HG02840 (cell line): ENCODE measurements around the gene MAML3.

Source experiments
- ATAC-seq: cut with Tn5 transposase; IDR thresholded peaks from one replicate; pipeline ENCODE4 v1.9.1; 2021; ENCODE audit warnings: mild to moderate bottlenecking, moderate library complexity, moderate number of reproducible peaks; ENCODE audit not compliant: unreplicated experiment, low FRiP score

The MAML3 gene

GRCh38 chr4:140153718-140154571 lies at the start of gene MAML3:
Gene MAML3 (minus strand): TSS chr4:140154184. CDS start chr4:140153327, 857 bp downstream.
- no peak for ATAC-seq

DNA sequence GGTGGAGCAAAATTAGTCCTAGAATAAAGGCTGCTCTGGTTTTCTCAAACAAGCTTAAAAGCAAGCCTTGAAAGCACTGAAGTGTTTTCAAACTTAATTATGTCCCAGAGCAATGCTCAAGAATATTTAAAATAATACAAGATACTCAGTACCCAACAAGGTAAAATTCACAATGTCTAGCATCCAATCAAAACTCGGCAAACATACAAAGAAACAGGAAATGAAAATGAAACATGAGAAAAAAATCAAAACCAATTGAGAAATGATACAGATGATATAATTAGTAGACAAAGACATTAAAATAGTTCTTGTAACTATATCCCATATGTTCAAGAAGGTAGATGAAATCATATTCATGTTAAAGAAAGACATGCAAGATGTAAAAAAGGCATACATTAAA lies 45.0 kb upstream of the MAML3 start:
- no peak for ATAC-seq

DNA sequence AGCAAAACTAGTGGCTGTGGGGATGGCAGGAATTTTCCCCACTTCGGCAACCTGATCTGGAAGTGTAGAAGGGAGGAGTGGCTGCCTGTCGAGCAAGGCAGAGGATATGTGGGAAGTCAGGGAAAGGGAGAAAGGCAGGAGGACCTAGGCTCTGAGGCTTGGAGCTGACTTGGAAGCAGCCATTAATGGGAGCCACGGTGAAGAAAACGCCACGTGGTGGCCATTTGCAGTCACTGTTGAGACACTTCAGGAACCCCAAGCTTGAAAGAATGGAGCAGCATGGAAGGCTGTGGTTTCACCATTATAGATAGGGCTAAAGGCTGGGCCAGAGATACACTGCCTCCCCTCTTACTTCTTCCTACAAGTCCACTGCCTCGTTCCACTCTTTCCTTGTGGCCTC lies 41.8 kb upstream of the MAML3 start:
- ATAC-seq, result no peak

- no peak for ATAC-seq
These were observed 35.8 kb upstream of the MAML3 start for GRCh38 chr4:140189805-140190204.

GRCh38 chr4:140188975-140189374 lies 35.0 kb upstream of the MAML3 start:
- ATAC-seq, result no peak

- ATAC-seq, result no peak
These were observed 33.3 kb upstream of the MAML3 start for GRCh38 chr4:140187316-140187695.

GRCh38 chr4:140186651-140187315 lies 32.8 kb upstream of the MAML3 start:
- ATAC-seq, result no peak

- no peak for ATAC-seq
These were observed 32.1 kb upstream of the MAML3 start for GRCh38 chr4:140186082-140186438.

GRCh38 chr4:140185412-140186081 lies 31.6 kb upstream of the MAML3 start:
- ATAC-seq, result no peak

DNA sequence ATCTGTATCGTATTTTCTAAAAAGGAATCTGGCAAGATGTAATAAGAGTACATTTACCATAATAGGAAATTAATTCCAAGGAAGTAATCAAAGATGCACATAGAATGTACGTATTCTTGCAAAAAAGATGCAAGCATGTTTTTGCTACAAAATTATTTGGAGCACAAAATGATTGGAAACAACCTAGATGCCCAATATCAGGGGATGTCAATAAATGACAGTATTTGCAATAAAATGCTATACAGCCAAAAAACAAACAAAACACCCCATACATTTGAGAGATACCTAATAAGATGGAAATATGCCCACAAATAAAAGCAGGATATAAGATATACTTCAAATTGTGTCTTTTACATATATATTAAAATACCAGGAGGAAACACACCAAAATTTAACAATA lies 29.3 kb upstream of the MAML3 start:
- ATAC-seq, result no peak

- ATAC-seq, result no peak
These were observed 26.6 kb upstream of the MAML3 start for GRCh38 chr4:140180577-140180976.

DNA sequence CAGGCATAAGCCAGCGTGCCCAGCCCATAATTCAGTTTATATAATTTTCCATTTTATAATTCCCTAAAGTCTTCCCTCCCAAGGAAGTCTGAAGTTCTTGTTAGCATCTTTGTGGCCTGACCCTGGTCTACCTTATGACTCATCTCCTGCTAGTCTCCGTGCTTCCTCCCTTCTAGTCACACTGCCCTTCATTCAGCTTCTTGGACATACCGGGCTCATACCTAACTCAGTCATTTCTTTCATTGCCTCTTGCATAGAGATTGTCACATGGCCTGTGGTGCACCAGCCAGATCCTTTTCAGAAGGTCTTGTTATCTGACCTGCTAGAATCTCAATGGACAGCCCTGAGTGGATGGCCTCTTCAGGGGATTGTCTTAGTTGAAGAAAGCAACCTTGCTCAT lies 22.8 kb upstream of the MAML3 start:
- ATAC-seq, result no peak

DNA sequence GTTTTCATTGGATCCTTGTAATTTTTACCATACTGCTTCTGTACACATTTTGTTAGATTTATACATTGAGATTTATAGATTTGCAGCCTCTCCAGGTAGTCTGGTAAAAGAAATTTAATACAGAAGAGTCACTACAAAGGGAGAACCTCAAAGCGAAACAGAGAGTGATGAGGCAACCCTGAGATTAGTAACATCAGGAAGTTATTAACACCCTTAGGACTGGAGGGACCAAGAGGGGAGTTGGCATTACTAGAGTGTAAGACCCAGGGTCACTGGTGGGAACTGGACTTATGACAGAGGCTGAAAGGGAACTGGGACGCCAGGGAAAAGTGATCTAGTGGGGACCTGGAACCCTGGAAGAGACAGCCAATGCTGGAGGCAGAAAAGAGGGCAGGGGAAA lies 20.6 kb upstream of the MAML3 start:
- ATAC-seq, result no peak

DNA sequence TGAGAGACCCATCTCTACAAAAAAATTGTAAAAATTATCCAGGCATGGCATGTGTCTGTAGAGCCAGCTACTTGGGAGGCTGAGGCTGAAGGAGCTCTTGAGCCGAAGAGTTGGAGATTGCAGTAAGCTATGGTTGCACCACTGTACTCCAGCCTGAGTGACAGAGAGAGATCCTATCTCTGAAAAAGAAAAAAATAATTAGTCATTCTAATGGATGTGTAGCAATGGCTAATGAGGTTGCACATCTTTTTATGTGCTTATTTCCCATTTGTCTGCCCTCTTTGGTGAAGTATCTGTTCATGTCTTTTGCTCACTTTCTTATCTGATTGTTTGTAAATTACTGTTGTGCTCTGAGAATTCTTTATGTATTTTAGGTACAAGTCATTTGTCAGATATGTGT lies 19.0 kb upstream of the MAML3 start:
- no peak for ATAC-seq

GRCh38 chr4:140170299-140170698 lies 16.3 kb upstream of the MAML3 start:
- no peak for ATAC-seq

DNA sequence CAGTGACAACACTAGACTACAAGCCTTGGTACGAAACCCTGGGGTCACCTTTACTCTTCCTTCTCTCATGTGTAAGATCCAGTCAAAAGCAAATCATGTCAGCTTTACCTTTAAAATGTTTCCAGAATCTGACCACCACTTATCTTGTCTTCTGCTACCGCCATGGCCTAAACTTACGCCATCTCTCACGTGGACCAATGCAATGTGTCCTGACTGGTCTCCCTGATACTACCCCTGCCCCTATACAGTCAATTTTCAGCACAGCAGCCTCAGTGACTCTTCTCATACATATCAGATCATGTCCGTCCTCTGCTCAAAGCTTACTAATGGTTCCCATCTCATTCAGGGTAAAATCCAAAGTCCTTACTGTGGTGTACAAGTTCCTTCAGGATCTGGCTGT lies 15.0 kb upstream of the MAML3 start:
- no peak for ATAC-seq

DNA sequence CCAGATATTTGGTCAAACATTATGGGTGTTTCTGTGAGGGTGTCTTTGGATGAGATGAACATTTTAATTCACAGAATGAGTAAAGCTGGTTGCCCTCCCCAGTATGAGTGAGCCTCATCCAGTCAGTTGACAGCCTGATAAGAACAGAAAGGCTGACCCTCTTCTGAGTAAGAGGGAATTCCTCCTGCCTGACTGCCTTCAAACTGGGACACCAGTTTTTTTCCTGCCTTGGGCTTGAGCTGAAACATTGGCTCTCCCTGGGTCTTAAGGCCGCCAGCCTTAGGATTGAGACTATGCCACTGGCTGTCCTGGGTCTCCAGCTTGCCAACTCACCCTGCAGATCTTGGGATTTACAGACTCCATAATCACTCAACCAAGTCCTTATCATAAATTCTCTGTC lies 14.5 kb upstream of the MAML3 start:
- no peak for ATAC-seq

DNA sequence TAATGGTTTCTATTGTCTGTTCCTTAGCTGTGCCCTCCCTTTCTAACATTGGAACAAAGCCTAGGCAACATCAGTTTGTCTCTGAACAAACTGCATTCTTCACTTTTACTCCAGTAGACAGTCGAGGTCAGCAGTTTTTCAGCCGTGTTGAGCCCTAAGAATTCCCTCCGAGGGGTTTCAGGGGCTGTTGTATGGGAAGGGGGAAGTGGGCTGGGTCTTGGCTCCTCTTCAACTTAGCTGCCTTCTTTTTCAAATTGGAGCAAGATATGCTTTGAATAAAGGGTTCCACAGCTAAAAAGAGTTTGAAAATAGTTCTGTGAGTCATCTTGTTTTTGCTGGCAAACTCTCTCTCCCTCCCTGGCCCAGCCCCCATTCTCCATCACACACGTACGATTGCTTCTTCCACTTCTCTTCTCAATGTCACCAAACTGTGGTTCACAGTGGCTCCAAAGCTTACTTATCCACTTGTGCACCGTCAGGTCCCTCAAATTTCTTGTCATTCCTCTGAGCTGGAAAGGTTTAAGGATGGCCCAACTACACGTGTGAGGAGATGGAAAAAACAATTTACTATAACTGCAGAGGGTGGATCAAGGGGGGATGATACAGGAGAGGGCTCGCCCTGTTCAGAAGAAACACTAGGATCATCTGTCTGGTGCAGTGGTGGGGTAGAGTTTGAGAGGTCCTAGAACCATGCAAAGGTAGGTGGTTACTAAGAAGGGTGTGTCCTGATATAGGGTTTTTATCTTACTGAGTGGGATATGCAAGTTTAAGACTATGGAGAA lies 9.2 kb upstream of the MAML3 start:
- no peak for ATAC-seq

- no peak for ATAC-seq
These were observed 8.6 kb upstream of the MAML3 start for GRCh38 chr4:140162596-140162995.

GRCh38 chr4:140158365-140159030 lies 4.5 kb upstream of the MAML3 start:
- no peak for ATAC-seq
